HG03060 (cell line): ENCODE measurements around the gene KLK14.

ENCODE experiments used
- ATAC-seq: cut with Tn5 transposase; IDR thresholded peaks from one replicate; pipeline ENCODE4 v1.9.1; 2021; ENCODE audit warnings: low read depth, moderate number of reproducible peaks; ENCODE audit not compliant: unreplicated experiment

KLK14 gene

DNA sequence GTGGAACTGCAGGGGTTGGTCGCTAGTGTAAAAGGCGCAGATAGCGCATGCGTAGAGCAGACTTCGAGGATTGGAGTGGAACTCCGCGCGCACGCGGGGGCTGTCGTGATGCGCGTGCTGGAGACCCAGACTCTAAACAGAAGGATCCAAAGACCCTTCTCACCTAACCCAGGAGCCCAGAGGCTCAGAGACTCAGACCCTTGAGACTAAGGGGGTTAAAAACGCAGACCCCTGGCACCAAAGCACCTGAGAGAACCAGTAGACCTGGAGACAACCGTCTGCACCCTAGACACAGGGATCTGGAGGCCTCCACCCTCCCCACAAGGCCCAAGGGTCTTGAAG is 26.1 kb upstream of the KLK14 start:
- no peak for ATAC-seq

DNA sequence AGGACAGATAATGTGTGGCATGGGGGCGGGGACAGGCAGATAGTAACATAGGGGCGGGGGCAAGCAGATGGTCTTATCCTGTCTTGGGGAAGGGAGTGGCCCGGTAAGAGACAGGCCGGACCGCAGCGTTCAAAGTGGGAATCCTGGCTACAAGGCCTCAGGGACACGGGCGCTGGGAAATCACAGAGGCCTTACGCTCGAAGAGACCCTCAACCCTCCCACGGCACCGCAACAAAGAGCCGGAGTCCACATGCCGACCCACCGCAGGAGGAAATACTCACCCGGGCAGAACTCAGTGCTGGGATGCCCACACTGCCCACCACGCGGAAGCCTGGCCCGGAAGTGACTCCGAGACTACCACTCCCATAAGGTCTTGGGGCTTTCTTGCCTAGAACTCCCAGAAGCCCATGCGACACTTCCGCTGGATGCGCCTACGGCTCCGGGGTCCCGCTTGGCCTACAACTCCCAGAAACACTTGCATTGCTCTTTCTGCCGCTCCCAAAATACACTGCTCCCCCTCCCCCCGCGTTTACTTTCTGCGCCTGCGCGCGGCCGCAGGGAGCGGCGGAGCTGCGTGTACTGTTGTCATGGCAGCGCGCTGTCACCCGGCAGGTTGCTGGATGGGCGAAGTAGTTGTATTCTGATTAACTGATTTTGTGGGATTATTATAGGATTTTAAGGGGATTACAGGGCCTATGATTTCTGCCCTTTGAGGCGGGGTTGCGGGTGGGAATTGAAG is 25.5 kb upstream of the KLK14 start, which contains the start of gene CTU1:
Gene CTU1, minus strand, starts transcription at position 344 of the 739 bp plus-strand sequence. CDS start 3,840 bp downstream, outside the sequence.
- ATAC-seq: peak; percentile 93

DNA sequence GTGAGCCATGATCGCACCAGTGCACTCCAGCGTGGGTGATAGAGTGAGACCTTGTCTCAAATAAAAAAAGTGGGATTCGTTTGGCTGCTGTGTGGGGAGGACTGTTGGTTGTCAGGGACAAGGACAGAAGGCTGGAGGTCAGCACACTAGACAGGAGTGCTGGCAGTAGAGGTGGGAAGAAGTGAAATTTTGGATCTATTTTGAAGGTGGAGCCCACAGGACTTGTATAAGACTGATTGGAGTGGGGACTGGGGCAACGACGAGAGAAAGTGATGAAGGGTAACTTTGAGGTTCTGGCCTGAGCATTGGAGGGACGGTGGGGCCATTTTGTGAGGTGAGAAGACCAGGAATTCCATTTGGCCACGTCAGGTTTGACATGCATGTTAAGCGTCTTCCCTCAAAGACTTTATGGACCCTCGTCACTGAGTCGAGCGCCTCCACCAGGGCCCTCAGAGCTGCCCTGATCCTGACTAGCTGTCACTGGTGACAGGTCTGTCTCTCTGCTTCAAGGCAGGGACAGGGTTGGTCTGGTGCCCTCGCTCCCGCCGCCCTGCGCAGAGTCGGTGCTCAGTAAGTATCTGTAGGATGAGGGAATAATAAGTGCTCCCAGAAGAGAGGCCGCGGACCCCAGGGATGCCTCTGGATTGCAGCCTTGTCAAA is 24.8 kb upstream of the KLK14 start:
- ATAC-seq: no peak

DNA sequence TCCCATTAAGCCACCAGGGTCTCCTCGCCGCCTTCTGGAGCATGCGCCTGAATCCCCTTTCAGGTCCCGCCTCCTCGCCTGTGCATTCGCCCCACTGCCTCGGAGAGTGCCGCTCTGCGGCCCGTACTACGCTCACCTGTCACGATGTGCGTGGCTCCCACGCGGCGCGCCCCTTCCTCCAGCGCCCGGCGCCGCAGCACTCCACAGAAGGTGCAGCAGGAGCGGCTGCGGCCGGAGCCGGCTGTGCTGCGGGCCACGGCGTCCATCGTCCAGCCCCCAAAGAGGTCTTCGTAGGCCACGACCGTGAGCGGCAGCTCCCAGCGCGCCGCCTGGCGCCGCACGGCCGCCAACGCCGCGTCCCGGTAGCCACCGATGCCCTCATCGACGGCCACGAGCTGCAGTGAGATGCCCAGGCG is 21.2 kb upstream of the KLK14 start:
- no peak for ATAC-seq

DNA sequence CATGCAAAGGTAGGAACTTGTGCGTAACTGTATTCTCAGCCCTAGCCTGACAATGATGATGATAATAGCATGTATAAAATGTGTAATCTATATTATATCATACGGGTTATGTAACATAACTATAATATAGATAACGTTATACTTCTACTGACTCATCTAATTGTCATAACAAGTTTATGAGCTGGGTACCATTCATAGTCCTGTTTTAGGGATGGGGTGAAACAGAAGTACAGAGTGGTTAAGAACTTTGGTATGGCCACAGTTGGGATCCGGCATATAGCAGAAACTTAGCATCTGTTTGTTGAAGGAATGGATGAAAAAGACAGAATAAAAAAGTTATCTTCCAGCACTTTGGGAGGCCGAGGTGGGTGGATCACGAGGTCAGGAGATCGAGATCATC is 20.3 kb upstream of the KLK14 start:
- ATAC-seq: no peak

DNA sequence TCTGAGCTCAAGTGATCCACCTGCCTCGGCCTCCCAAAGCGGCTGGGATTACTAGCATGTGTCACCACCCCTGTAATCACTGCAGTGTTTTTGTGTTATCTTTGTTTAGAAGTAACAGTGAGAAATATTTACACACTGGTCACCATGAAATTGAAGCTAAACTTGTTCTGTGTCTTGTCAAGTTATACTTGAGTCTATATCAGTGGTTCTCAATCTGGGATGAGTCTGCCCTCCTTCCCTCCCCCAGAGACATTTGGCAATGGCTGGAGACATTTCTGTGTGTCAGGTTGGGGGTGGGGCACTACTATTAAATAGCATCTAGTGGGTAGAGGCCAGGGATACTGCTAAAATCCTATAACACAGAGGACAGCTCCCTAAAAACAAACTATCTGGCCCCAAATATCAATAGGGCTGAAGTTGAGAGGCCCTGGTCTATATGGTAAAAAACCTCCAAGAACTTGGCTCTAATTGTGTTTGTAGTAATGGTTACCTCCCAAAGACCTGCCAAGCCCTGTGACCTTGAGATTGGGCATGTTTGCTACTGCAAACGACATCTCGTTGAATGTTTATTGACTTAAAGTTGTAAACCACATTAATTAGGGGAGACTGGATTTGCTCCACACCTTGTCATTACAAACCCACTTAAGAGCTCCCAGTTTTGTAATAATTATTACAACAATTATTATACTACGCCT is 18.6 kb upstream of the KLK14 start:
- no peak for ATAC-seq

DNA sequence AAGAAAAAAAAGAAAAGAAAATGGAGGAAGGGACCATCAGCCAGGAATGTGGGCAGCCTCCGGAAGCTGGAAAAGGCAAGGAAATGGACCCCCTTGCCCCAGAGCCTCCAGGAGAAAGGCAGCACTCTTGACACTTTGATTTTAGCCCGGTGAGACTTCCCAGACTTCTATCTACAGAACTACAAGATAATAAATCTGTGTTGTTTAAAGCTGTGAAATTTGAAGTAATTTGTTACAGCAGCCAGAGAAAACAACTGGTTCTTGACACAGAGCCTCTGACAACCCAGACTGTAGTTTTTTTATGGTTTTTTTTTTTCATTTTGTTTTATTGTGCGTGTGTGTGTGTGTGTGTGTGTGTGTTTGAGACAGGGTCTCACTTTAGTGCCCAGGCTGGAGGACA is 17.9 kb upstream of the KLK14 start:
- no peak for ATAC-seq

DNA sequence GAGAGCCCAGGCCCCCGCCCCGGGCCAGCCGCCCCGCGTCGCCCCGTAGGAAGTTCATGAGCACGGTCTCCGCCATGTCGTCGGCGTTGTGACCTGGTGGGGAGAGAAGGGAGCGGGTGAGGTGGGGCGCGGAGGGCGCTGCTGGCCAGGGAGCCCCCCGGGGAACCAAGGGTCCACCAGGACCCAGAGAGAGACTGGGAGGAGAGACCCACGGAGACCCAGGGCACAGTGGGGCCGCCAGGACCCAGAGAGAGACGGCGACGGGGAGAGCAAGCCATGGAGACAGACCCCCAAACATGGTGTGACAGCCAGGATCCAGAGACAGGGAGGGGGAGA is 16.3 kb upstream of the KLK14 start:
- no peak for ATAC-seq

DNA sequence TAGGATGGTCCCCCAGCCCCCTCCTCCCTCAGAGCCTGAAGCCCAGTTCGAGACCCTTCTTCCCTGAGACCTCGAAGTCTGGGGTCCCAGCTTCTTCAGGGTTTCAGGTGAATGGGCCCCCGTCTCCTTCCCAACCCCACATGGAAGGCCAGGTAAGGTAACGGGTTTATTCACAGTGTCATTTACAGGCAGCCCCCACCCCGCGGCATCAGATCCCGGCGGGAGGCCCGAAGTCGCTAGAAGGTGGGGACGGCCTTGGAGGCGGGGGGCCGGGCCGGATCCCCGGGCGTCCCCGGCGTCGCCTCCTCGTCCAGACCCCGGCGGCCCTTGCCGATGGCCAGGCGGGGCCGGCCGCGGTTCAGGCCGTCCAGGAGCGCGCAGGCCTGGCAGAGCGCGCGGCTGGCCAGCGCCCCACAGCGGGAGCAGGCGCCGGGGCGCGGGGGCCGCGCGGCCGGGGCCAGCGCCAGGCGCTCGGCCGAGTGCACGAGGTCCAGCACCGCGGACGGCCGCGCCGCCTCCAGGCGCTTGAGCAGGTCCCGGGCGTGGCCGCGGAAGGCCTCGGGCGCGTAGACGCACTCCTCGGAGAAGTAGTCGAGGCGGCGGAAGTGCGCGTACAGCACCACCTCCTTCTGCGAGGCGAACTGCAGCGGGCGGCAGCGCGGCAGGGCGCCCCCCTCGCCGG is 15.8 kb upstream of the KLK14 start:
- ATAC-seq: no peak

DNA sequence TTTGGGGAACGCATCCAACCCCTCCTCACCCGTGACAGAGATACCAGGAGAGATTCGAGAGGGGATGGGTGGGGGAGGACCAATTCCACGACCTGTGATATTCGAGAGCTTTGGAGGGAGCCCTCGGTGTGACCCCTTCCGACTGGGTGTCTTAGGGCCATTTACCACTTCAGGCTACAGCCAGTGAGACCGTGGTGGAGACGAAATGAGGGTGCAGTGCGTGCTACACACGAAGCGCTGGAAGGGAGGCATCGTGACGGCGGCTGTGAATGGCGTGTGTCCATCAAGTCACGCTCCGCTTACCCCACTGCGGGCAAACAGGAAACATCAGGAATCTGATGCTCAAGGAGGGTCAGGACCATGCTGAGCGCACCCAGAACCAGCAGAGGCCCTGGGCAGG is 15.1 kb upstream of the KLK14 start:
- no peak for ATAC-seq

DNA sequence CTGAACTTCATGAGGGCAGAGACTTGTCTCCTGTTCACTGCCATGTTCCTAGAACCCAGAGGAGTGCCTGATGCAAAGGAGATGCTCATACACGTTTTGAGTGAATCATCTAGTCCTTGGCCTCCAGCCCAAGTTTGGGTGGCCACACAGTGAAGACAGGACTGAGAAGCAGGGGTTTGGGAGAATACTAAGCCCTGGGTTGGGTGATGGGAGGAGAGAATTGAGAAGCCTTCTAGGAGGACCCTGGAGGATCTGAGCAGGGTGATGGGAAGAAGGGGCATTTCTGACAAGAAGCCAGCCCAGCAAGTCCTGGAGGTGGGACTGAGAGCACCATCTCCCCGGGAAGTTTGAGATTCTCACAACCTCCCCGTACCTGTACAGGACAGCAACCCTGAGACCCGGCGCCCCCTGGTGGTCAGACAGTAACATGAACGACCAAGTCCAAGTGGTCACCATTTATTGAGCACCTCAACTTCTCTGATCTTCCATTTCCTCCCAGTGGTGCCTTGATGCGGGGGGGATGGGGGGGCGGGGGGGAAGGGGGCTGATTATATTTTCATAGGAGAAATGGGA is 14.6 kb upstream of the KLK14 start:
- ATAC-seq: no peak

DNA sequence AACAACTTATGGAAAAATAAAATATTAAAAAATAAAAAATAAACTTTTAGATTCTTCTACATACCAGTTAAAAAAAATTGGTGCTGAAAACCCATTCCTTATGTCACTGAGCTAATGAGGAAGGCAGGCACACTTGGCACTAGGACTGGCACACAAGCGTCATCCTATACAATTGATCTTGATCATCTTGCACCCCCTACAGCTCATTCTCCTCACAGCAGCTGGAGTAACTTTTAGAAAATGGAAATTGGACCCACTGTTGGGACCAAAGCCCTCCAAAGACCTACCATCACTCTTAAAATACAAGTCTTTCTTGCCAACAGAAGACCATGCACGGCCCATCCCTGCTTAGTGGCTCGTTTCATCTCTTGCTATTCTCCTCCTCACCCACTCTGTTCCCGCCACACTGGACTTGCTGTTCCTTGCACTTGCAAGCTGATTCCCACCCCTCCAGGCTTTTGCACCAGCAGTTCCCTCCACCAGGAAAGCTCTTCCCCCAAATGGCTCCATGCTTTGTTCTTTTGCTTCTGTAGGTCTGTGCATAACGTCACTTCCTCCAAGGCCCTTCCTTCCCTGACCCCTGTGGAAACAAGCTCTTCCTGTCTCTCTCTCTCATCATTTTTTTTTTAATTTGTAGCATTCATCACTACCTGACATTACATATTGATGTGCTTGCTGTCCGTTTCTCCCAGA is 13.9 kb upstream of the KLK14 start:
- ATAC-seq: no peak

DNA sequence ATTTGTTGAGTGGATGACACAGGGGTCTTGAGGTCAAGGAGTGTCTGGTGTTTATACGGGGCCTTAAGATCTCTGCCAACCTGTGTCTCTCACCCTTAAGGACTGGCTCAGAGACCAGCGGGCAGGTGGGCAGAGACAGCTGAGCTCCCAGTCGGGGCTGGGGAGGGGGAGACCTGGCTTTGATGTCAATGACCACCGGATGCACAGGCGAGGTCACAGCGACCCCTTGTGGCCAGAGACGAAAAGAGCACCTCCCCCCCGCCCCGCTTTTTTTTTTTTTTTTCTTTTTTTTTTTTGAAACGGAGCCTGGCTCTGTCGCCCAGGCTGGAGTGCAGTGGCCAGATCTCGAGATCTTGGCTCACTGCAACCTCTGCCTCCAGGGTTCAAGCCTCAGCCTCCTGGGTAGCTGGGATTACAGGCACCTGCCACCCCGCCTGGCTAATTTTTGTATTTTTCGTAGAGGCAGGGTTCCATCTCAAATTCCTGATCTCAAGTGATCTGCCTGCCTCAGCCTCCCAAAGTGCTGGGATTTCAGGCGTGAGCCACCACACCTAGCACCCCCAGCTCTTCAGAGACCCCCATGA is 12.1 kb upstream of the KLK14 start:
- ATAC-seq: no peak

DNA sequence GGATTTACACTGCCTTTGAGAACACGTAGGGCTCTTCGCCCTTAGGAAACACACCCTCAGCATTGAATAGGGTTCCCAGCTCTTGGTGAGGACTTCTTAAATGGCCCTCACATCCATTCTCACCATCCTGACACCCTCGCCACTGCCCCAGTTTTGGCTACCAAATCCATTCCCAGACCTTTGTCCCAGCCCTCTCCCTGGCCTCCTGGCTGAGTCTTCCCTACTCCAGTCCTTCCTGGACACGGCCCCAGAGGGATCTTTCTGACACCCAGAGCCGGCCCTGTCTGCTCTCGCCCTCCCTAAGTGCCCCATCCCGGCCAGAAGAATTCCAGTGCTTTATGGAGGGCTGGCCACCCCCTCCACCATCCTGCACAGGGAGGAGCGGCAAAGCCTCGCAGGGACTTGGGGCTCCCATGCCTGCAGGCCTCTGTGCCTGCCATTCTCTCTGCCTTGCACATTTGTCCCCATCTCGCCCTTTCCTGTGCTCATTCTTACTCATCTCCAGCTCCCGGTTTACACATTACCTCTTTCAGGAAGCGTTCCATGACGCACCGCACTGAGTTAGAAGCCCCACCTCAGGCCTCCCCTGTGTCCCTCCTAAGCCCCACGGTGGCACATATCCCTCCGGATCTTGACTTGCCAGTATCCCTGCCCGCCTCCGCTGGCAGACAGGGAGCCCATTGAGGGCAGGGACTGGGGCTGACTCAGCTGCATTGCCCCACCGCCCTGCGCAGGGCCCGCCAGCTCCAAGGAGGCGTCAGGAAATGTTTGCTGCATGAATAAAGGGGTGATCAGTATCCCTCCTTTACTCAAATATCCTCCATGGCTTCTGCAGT is 11.0 kb upstream of the KLK14 start:
- no peak for ATAC-seq

DNA sequence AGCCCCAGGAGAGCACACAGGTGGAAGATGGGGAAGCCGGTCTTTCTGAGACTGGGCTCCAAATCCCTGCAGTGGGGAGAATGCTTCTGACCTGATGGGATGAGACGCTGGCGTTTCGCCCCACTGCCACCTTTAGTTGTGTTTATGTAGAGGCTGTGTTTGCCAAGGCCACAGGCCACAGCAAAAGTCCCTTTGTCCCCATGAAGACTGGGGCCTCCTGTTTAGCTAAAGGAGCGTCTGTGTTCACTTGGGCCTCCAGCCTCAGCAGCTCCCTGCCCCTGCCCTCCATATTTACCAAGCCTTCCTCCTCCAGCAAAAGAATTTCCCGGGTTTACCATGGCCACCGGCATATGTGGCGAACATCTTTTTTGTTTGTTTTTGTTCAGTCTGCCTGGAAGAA is 10.4 kb upstream of the KLK14 start:
- ATAC-seq: no peak

DNA sequence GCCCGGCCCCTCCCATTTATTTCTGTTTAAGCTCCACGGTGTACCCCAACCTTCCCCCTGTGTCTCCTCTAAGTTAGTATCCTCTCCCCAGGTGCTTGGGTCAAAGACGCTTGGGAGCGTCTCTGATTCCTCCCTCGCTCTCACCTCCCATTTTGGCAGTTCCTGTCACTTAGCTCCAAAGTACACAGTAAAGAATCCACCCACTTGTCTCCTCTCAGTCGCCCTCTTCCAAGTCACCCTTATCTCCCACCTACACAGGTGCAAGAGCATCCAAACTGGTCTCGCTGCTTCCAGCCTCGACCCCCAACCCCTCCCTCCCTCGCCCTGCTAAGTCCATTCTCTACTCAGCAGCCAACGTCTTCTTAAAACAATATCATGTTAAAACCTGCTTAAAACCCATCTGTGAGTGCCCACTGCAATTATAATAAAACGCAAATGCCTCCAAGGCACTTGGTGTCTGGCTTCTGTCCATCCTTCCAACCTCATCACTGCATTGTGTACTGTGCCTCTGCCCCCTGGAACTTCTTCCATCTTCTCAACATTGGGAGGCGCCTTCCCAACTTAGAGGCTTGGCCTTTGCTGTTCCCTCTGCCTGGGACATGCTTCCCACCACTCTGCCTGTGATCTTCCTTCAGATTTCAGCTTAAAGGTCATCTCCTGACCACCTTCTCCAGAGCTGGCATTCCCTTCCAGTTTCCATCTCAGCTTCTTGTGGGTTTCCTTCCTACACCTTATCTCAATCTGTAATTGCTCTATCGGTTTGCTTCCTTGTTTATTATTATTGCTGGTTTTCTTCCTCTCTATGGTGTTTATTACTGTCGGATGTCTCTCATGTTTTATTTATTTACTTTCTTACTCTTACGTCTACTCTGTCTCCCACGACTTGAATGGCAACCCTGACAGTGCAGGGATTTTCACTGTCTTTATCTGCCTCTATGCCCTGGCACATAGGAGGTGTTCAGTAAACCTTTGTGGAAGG is 9.5 kb upstream of the KLK14 start:
- ATAC-seq: no peak

DNA sequence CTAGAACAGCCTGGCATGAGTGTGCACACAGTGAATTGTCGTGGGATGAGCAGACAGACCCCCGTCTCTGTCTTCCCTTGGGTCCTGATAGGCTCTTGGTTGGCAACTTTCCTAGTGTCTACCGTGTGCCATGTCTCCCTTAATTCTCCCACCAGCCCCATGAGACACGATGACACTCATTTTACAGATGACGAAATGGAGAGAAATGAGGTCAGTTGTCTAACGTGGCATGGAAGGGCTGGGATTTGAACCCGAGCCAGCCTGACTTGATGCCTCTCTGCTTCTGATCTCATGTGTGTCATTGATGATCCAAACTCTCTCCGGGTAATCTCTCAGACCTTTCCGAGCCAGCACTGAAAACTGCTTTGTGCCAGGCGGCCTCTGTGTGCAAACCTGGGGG is 8.4 kb upstream of the KLK14 start:
- ATAC-seq: no peak

DNA sequence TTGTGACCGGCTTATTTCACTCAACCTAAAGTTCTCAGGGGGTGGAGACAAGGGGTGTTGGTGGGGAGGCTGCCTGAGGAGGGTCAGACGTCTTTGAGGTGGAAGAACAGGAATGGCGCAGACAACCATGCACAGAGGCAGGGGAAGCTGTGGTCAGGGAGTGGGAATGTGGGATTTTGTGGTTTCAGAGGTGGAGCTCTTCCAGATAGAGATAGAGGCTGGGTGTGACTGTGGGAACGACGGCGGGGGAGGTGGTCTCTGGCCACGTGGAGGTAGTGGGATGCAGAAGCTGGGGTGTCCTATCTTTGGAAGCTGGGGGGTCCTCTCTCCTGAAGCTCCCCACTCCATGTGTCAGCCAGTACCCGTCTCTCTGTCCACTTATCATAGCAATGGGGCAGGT is 7.8 kb upstream of the KLK14 start:
- no peak for ATAC-seq
